ENCODE results near the gene ITPRIP.

ITPRIP gene

GRCh38 chr10:104340111-104340526 is 1.9 kb upstream of the ITPRIP start:
- DNase-seq = no peak

- no peak for DNase-seq
Observed at GRCh38 chr10:104339469-104340110, 1.3 kb upstream of the ITPRIP start.

- no peak for DNase-seq
Observed at GRCh38 chr10:104337521-104337984, 712 bp downstream of the ITPRIP start.

- DNase-seq = no peak
Observed at GRCh38 chr10:104336821-104337467, 1.3 kb downstream of the ITPRIP start.

GRCh38 chr10:104334965-104335650 is 3.2 kb downstream of the ITPRIP start:
- DNase-seq = peak; percentile 24

GRCh38 chr10:104334561-104334960 is 3.7 kb downstream of the ITPRIP start:
- DNase-seq = no peak

- no peak for DNase-seq
Observed at GRCh38 chr10:104333728-104334373, 4.4 kb downstream of the ITPRIP start.

- peak; percentile 25 for DNase-seq
Observed at GRCh38 chr10:104333032-104333727, 5.1 kb downstream of the ITPRIP start.

- DNase-seq = peak; percentile 8
Observed at GRCh38 chr10:104332243-104333031, 5.8 kb downstream of the ITPRIP start.

- DNase-seq = no peak
Observed at GRCh38 chr10:104331208-104331838, 6.9 kb downstream of the ITPRIP start.

- DNase-seq = no peak
Observed at GRCh38 chr10:104330168-104331110, 7.8 kb downstream of the ITPRIP start.

- DNase-seq = no peak
Observed at GRCh38 chr10:104329735-104330134, 8.5 kb downstream of the ITPRIP start.

GRCh38 chr10:104328896-104329710 is 9.2 kb downstream of the ITPRIP start:
- peak; percentile 66 for DNase-seq

- no peak for DNase-seq
Observed at GRCh38 chr10:104328646-104328895, 9.7 kb downstream of the ITPRIP start.

- DNase-seq = no peak
Observed at GRCh38 chr10:104327745-104328645, 10.3 kb downstream of the ITPRIP start.

GRCh38 chr10:104326991-104327610 is 11.2 kb downstream of the ITPRIP start:
- no peak for DNase-seq

GRCh38 chr10:104325436-104326435 is 12.5 kb downstream of the ITPRIP start:
- no peak for DNase-seq
